ENCODE results near the gene FCN2. TPM values are rescaled to one million over a fixed set of nuclear protein-coding genes. Genes with fewer than 3 reads are reported as not detected.

The FCN2 gene
- total RNA-seq = not detected in 2 replicates

DNA sequence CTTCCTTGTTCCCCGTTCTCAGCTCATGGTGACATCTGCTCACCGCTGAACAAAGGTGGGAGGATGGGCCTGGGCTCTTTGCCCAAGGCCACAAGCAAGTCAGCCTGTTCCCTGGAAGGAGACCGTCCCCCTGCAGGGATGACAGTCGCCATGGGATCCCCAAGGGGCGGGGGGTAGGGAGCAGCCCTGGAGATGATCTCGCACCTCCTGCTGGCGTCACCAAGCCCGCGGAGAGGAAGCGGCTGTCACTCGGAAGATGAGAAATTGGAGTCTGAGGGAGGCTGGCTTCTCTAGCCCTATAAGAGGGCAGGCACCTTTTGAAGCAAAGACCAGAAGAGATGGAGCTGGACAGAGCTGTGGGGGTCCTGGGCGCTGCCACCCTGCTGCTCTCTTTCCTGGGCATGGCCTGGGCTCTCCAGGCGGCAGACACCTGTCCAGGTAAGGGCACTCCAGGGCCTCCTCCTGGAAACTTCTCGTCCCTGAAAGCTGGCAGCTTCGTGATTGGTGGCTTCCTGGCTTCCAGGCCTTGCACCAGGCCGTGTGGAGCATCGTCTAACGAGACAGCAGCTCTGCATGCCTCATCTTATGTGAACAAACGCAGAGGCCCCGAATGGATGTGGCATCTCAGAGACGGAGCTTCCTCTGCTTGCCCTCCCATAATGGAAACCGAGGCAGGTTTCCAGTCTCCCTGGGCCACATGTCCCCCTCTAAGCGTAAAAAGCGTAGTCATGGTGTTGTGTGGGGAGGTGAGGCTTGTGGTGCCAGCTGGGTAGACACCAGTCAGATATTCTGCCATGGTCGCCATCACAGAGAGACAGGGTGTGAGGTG is at the start of gene FCN2:
Gene FCN2, plus strand, starts transcription at position 327 of the 829 bp plus-strand sequence. Its CDS starts 12 bp downstream, at position 339.
- no peak within 1 kb of the TSS for H3K4me3 Mint-ChIP-seq
- intact Hi-C loops (cut with micrococcal nuclease) = no loop called here
- H3K9me3 Mint-ChIP-seq = no peaks in the 10 kb centered on the region
- H3K4me1 Mint-ChIP-seq = no peaks in the 10 kb centered on the region
- DNase-seq = no peak
- H3K36me3 Mint-ChIP-seq (ENCODE audit: low read depth) = no peaks in the 10 kb centered on the region
- no peak within 1 kb of the TSS for H3K27ac Mint-ChIP-seq
- H3K27me3 Mint-ChIP-seq = no peaks in the 10 kb centered on the region

- no peak for DNase-seq
- Mint-ChIP-seq H3K27me3 (no peaks in the 10 kb centered on the region), H3K4me3 (no peak overlapping the region), H3K36me3 (ENCODE audit: low read depth) (no peaks in the 10 kb centered on the region), H3K27ac (no peak overlapping the region), H3K9me3 (no peaks in the 10 kb centered on the region), H3K4me1 (peaks cover 2% of the 10 kb centered on the region)
- intact Hi-C loops (cut with micrococcal nuclease) = no loop called here
These were observed 49.5 kb upstream of the FCN2 start for GRCh38 chr9:134830926-134831720.

DNA sequence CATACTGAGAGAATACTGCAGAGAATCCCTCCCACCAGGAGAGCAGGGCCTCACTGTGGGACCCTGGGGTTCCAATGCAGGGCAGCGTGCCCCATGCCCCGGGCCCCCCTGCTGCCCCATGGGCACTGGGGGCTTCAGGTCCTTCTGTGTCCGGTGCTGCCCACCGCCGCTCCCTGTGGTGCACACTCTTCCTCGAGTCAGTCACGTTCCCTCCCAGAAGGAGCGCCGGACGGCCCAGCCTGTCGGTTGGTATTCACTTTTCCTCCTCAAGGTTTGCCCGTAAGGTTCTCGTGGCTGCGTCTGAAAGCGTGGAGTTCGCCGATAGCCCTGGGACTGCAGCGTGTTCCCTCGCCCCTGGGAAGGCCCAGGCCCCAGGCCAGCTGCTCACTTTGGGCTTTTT is 48.1 kb upstream of the FCN2 start:
- H3K36me3 Mint-ChIP-seq (ENCODE audit: low read depth) = no peaks in the 10 kb centered on the region
- no peaks in the 10 kb centered on the region for H3K9me3 Mint-ChIP-seq
- no peak overlapping the region for H3K27ac Mint-ChIP-seq
- no peak overlapping the region for H3K4me3 Mint-ChIP-seq
- no peaks in the 10 kb centered on the region for H3K4me1 Mint-ChIP-seq
- intact Hi-C loops (cut with micrococcal nuclease) = no loop called here
- no peaks in the 10 kb centered on the region for H3K27me3 Mint-ChIP-seq
- DNase-seq = no peak

GRCh38 chr9:134833294-134833880 is 47.2 kb upstream of the FCN2 start:
- Mint-ChIP-seq H3K9me3 (no peaks in the 10 kb centered on the region), H3K36me3 (ENCODE audit: low read depth) (no peaks in the 10 kb centered on the region), H3K4me3 (no peak overlapping the region), H3K27me3 (no peaks in the 10 kb centered on the region), H3K27ac (no peak overlapping the region), H3K4me1 (no peaks in the 10 kb centered on the region)
- DNase-seq = no peak
- intact Hi-C loops (cut with micrococcal nuclease) = no loop called here

GRCh38 chr9:134834217-134834956 is 46.2 kb upstream of the FCN2 start:
- no peak for DNase-seq
- Mint-ChIP-seq H3K4me3 (no peak overlapping the region), H3K9me3 (no peaks in the 10 kb centered on the region), H3K4me1 (no peaks in the 10 kb centered on the region), H3K27ac (no peak overlapping the region), H3K27me3 (no peaks in the 10 kb centered on the region), H3K36me3 (ENCODE audit: low read depth) (no peaks in the 10 kb centered on the region)
- intact Hi-C loops (cut with micrococcal nuclease) = no loop called here

- DNase-seq = no peak
- Mint-ChIP-seq H3K9me3 (no peaks in the 10 kb centered on the region), H3K27me3 (no peaks in the 10 kb centered on the region), H3K4me3 (no peak overlapping the region), H3K27ac (no peak overlapping the region), H3K36me3 (ENCODE audit: low read depth) (no peaks in the 10 kb centered on the region), H3K4me1 (no peaks in the 10 kb centered on the region)
- intact Hi-C loops (cut with micrococcal nuclease) = no loop called here
These were observed 45.6 kb upstream of the FCN2 start for GRCh38 chr9:134834957-134835419.

GRCh38 chr9:134835448-134835847 is 45.2 kb upstream of the FCN2 start:
- Mint-ChIP-seq H3K27me3 (no peaks in the 10 kb centered on the region), H3K4me3 (no peak overlapping the region), H3K27ac (no peak overlapping the region), H3K36me3 (ENCODE audit: low read depth) (no peaks in the 10 kb centered on the region), H3K9me3 (no peaks in the 10 kb centered on the region), H3K4me1 (no peaks in the 10 kb centered on the region)
- no peak for DNase-seq
- intact Hi-C loops (cut with micrococcal nuclease) = no loop called here

- Mint-ChIP-seq H3K9me3 (no peaks in the 10 kb centered on the region), H3K4me1 (no peaks in the 10 kb centered on the region), H3K27me3 (no peaks in the 10 kb centered on the region), H3K27ac (no peak overlapping the region), H3K4me3 (no peak overlapping the region), H3K36me3 (ENCODE audit: low read depth) (no peaks in the 10 kb centered on the region)
- intact Hi-C loops (cut with micrococcal nuclease) = no loop called here
- DNase-seq = no peak
These were observed 44.6 kb upstream of the FCN2 start for GRCh38 chr9:134835987-134836386.

GRCh38 chr9:134836406-134836970 is 44.1 kb upstream of the FCN2 start:
- Mint-ChIP-seq H3K9me3 (no peaks in the 10 kb centered on the region), H3K27me3 (no peaks in the 10 kb centered on the region), H3K4me3 (no peak overlapping the region), H3K4me1 (no peaks in the 10 kb centered on the region), H3K36me3 (ENCODE audit: low read depth) (no peaks in the 10 kb centered on the region), H3K27ac (no peak overlapping the region)
- intact Hi-C loops (cut with micrococcal nuclease) = no loop called here
- no peak for DNase-seq

DNA sequence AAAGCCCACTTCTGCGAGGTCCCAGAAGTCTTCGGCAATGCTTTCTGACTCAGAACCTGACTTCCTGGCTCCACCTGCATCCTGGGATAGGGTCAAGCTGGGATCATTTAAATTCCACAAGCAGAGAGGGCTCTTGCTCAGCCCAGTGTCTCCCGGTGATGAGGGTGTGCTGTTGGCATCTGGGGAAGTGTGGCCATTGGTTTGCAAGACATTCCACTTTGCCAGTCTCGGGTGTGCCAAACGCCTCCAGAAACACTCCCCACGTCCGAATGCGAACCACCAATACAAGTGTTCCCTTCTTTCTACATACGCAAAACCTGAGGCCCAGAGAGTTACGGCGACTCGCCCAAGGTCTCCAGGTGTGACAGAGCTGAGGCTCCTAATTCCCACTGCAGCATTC is 43.1 kb upstream of the FCN2 start:
- Mint-ChIP-seq H3K27me3 (no peaks in the 10 kb centered on the region), H3K36me3 (ENCODE audit: low read depth) (no peaks in the 10 kb centered on the region), H3K9me3 (no peaks in the 10 kb centered on the region), H3K4me1 (no peaks in the 10 kb centered on the region), H3K27ac (no peak overlapping the region), H3K4me3 (no peak overlapping the region)
- no peak for DNase-seq
- intact Hi-C loops (cut with micrococcal nuclease) = no loop called here

DNA sequence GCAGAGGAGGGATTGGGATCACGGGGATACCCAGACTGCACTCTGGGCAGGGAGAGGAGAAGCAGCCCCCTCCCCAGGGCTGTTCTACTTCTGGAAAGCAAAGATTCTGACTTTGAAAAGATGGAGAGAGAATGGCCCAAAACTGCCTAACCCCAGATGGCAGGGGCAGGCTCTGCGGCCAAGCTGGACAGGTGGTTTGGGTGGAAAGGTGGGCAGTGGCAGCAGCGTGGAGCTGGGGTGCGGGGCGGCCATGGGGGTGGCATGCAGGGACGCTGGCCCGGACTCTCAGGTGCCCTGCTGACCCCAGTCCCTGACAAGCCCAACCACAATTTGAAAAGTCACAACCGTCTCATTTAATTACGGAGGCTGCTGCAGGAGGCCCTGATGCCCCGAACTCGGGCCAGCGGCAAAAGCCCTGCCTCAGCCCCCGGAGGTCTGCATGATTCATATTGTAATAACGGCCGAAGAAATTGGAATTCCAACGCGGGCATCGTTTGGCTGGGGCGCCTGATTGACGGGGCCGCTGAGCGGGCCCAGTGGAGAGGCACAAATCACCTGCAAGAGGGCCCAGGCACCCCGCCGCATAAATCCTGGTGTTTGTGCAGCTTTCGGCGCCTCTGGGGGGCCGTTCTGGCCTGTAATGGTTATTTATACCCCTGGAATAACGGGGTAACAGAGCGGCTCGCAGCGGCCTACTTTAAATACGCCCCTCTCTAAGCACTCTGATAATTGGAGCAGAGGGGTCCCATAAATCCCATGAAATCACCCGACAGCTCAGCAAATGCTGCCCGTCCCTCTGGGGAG is 41.8 kb upstream of the FCN2 start:
- Mint-ChIP-seq H3K4me3 (no peak overlapping the region), H3K27ac (no peak overlapping the region), H3K36me3 (ENCODE audit: low read depth) (no peaks in the 10 kb centered on the region), H3K4me1 (no peaks in the 10 kb centered on the region), H3K27me3 (no peaks in the 10 kb centered on the region), H3K9me3 (no peaks in the 10 kb centered on the region)
- no peak for DNase-seq
- intact Hi-C loops (cut with micrococcal nuclease) = no loop called here

GRCh38 chr9:134839455-134840125 is 41.0 kb upstream of the FCN2 start:
- intact Hi-C loops (cut with micrococcal nuclease) = no loop called here
- no peak for DNase-seq
- Mint-ChIP-seq H3K4me3 (no peak overlapping the region), H3K36me3 (ENCODE audit: low read depth) (no peaks in the 10 kb centered on the region), H3K4me1 (no peaks in the 10 kb centered on the region), H3K27ac (no peak overlapping the region), H3K27me3 (no peaks in the 10 kb centered on the region), H3K9me3 (no peaks in the 10 kb centered on the region)
